DOHH2 (cell line): ENCODE data around the gene NUDT4.

Source experiments
- EZH2phosphoT487 ChIP-seq: fragments of 200-600 bp; sonication (generic); IDR thresholded peaks from 2 replicates; pipeline ENCODE4 v1.6.1; 2017; ENCODE audit warnings: borderline replicate concordance, mild to moderate bottlenecking, antibody characterized with exemption, low read length, moderate library complexity, mixed read lengths
- TF ChIP-seq, protein P1 (sequence below): fragments of 200-600 bp; sonication (generic); IDR thresholded peaks from one replicate; pipeline ENCODE4 v1.5.1; 2014; ENCODE audit warnings: antibody characterized with exemption, mild to moderate bottlenecking, low read depth, low read length; ENCODE audit not compliant: poor library complexity, severe bottlenecking

- TF ChIP-seq, protein P1, sequence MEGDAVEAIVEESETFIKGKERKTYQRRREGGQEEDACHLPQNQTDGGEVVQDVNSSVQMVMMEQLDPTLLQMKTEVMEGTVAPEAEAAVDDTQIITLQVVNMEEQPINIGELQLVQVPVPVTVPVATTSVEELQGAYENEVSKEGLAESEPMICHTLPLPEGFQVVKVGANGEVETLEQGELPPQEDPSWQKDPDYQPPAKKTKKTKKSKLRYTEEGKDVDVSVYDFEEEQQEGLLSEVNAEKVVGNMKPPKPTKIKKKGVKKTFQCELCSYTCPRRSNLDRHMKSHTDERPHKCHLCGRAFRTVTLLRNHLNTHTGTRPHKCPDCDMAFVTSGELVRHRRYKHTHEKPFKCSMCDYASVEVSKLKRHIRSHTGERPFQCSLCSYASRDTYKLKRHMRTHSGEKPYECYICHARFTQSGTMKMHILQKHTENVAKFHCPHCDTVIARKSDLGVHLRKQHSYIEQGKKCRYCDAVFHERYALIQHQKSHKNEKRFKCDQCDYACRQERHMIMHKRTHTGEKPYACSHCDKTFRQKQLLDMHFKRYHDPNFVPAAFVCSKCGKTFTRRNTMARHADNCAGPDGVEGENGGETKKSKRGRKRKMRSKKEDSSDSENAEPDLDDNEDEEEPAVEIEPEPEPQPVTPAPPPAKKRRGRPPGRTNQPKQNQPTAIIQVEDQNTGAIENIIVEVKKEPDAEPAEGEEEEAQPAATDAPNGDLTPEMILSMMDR: no peak
- no peak for TF ChIP-seq EZH2phosphoT487
Observed at GRCh38 chr12:93369505-93369904, 8.2 kb upstream of the NUDT4 start.
